Mesenchymal stem cell (in vitro differentiated cells and primary cell): ENCODE results near the gene TK1.
A peak's percentile ranks its signal among the peaks of the same experiment; 100 is the strongest.

Source experiments
- DNase-seq: peaks from one replicate; pipeline ENCODE4 v3.0.0-alpha.2; 2013
- H2AFZ ChIP-seq: one replicate; pipeline ENCODE4 v1.6.1; 2013; ENCODE audit warnings: low read depth, mild to moderate bottlenecking, control low read depth, inconsistent platforms, low read length, moderate library complexity
- H2AK5ac ChIP-seq: 2 replicates; pipeline ENCODE4 v1.6.1; 2013; ENCODE audit warnings: low read length, moderate library complexity, mild to moderate bottlenecking, inconsistent platforms; ENCODE audit not compliant: severe bottlenecking
- H2BK120ac ChIP-seq: one replicate; pipeline ENCODE4 v1.6.1; 2013; ENCODE audit warnings: low read depth, mild to moderate bottlenecking, inconsistent platforms, low read length, moderate library complexity
- H2BK12ac ChIP-seq, 2 experiments: one replicate each; pipeline ENCODE4 v1.6.1; 2013; ENCODE audit warnings: inconsistent platforms in 2 of 2, low read length in 2 of 2, mild to moderate bottlenecking in 2 of 2, moderate library complexity in 2 of 2, control low read depth in 1 of 2
- H2BK15ac ChIP-seq: one replicate; pipeline ENCODE4 v1.6.1; 2013; ENCODE audit warnings: mild to moderate bottlenecking, low read depth, inconsistent platforms; ENCODE audit not compliant: poor library complexity, severe bottlenecking
- H2BK5ac ChIP-seq: 2 replicates; pipeline ENCODE4 v1.6.1; 2013; ENCODE audit warnings: low read depth, mild to moderate bottlenecking, low read length, control low read depth, inconsistent platforms; ENCODE audit not compliant: poor library complexity, severe bottlenecking
- H3K14ac ChIP-seq, 2 experiments: one replicate each; pipeline ENCODE4 v1.6.1; 2013; ENCODE audit warnings: inconsistent platforms in 2 of 2, low read length in 2 of 2, control low read depth in 1 of 2, mild to moderate bottlenecking in 1 of 2, moderate library complexity in 1 of 2
- H3K18ac ChIP-seq, 2 experiments: one replicate each; pipeline ENCODE4 v1.6.1; 2013; ENCODE audit warnings: inconsistent platforms in 2 of 2, low read length in 2 of 2, control low read depth in 1 of 2, low read depth in 1 of 2, mild to moderate bottlenecking in 1 of 2
- H3K23ac ChIP-seq, 2 experiments: one replicate each; pipeline ENCODE4 v1.6.1; 2013; ENCODE audit warnings: inconsistent platforms in 2 of 2, low read length in 2 of 2, mild to moderate bottlenecking in 2 of 2, moderate library complexity in 2 of 2, control low read depth in 1 of 2
- H3K27ac ChIP-seq: 2 replicates; pipeline ENCODE4 v1.5.1; 2013; ENCODE audit warnings: mild to moderate bottlenecking, moderate library complexity, low read length, control low read depth, inconsistent platforms; ENCODE audit not compliant: poor library complexity, severe bottlenecking
- H3K27me3 ChIP-seq, 2 experiments: 2 replicates each; pipeline versions ENCODE4 v1.6.1 to v1.7.0; 2013; ENCODE audit warnings: low read length in 2 of 2, mild to moderate bottlenecking in 2 of 2, moderate library complexity in 2 of 2, control low read depth in 1 of 2, inconsistent platforms in 1 of 2; ENCODE audit not compliant: control insufficient read depth in 1 of 2, insufficient read depth in 1 of 2
- H3K36me3 ChIP-seq, 2 experiments: 2 replicates each; pipeline versions ENCODE4 v1.6.1 to v1.7.0; 2013; ENCODE audit warnings: low read length in 2 of 2, control low read depth in 1 of 2, inconsistent platforms in 1 of 2, low read depth in 1 of 2, mild to moderate bottlenecking in 1 of 2; ENCODE audit not compliant: insufficient read depth in 2 of 2, control insufficient read depth in 1 of 2
- H3K4ac ChIP-seq, 2 experiments: one replicate each; pipeline ENCODE4 v1.6.1; 2013; ENCODE audit warnings: inconsistent platforms in 2 of 2, low read length in 2 of 2, mild to moderate bottlenecking in 2 of 2, moderate library complexity in 2 of 2, control low read depth in 1 of 2, low read depth in 1 of 2
- H3K4me1 ChIP-seq: 2 replicates; pipeline ENCODE4 v1.6.1; 2013; ENCODE audit warnings: low read depth, low read length, control low read depth; ENCODE audit not compliant: control insufficient read depth, insufficient read depth
- H3K4me2 ChIP-seq: 2 replicates; pipeline ENCODE4 v1.6.1; 2013; ENCODE audit warnings: low read length, mild to moderate bottlenecking, inconsistent platforms; ENCODE audit not compliant: poor library complexity, severe bottlenecking
- H3K4me3 ChIP-seq, 2 experiments: 2 replicates each; pipeline versions ENCODE4 v1.5.1 to v1.7.0; 2013; ENCODE audit warnings: low read length in 2 of 2, mild to moderate bottlenecking in 2 of 2, control low read depth in 1 of 2, low read depth in 1 of 2; ENCODE audit not compliant: insufficient read depth in 1 of 2
- H3K79me1 ChIP-seq: replicated peaks from 2 replicates; pipeline ENCODE4 v1.6.1; 2013; ENCODE audit warnings: mild to moderate bottlenecking, control low read depth, low read length, inconsistent platforms; ENCODE audit not compliant: poor library complexity, severe bottlenecking
- H3K9ac ChIP-seq: 2 replicates; pipeline ENCODE4 v1.7.0; 2013; ENCODE audit warnings: mild to moderate bottlenecking, low read length, moderate library complexity
- H3K9me3 ChIP-seq: 2 replicates; pipeline ENCODE4 v1.7.0; 2013; ENCODE audit warnings: mild to moderate bottlenecking, low read length; ENCODE audit not compliant: control insufficient read depth
- H4K8ac ChIP-seq: one replicate; pipeline ENCODE4 v1.6.1; 2013; ENCODE audit warnings: inconsistent platforms, mild to moderate bottlenecking, low read length, moderate library complexity
- H4K91ac ChIP-seq: one replicate; pipeline ENCODE4 v1.6.1; 2013; ENCODE audit warnings: mild to moderate bottlenecking, low read length, inconsistent platforms
- WGBS: methylation state at CpG from one replicate; pipeline ENCODE4 v1.1.7; 2013; ENCODE audit warnings: mixed read lengths; 5-methylcytosine and 5-hydroxymethylcytosine counted together

TK1 gene

DNA sequence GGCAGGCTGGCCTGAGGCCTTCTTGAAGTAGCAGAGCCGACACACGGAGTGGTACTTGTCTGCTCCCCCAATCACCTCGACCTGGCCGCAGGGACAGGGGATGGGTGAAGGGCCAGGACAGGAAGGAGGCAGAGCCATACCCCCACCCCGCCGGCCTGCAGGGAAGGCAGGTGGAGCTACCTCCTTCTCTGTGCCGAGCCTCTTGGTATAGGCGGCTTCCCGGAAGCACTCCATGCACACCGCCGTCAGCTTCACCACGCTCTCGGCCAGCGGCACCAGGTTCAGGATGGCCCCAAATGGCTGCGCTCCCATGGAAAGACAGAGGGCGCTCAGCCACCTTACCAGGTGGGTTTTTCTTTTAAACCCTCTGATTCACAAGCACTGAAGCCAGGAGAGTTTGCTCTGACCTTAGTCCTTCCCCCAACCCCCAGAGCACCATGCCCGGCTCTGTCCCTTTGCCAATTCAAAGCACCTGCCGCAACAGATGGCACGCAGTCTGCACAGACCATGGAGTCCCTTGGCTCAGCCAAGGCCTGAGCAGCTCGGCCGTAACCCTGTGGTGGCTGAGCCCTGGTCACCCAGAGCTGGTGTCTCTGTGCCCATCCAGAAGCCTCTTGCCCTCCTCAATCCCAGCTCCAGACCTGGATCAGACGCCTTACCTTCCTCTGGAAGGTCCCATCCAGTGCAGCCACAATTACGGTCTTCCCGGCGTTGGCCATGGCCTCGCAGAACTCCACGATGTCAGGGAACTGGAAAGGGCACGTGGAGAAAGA is 11.8 kb downstream of the TK1 start:
- WGBS = 96% methylated on average over 28 of the region's 28 CpGs

DNA sequence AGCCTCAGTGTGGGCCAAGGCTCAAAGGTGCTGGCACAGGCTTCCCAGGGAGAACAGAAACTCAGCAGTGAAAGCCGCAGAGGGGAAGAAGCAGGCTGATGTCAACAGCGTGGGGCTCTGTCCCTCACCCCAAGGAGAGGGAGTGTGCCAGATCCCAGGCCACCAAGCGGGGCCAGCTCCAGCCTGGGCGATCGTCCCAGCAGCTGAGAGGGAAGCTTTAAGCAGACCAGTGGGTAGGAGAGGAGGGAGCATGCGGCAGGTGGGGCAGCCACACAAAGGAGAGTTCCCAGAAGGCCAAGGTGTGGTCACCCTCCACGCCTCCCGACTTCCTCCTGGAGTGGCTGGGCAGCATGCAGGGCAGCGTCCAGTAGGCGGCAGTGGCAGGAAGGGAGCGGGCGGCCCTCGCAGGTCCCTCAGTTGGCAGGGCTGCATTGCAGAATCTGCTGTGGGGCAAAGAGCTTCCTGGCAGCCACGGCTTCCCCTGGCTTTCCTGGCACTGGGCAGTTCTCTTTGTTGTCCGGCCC is 12.4 kb downstream of the TK1 start:
- H3K27me3 ChIP-seq = peaks cover 0 to 7% of the 10 kb centered on the region in 2 experiments
- H3K4me3 ChIP-seq = no peak overlapping the region
- no peak overlapping the region for H2AK5ac ChIP-seq
- H2BK15ac ChIP-seq = peak overlapping the region; percentile 3
- H4K91ac ChIP-seq = no peak overlapping the region
- H3K14ac ChIP-seq = no peak overlapping the region
- DNase-seq = no peak
- no peak overlapping the region for H4K8ac ChIP-seq
- no peak overlapping the region for H2BK120ac ChIP-seq
- H3K9ac ChIP-seq = no peak overlapping the region
- H3K36me3 ChIP-seq = peaks cover 0 to 50% of the 10 kb centered on the region in 2 experiments
- H3K4me2 ChIP-seq = no peak overlapping the region
- peak overlapping the region in 1 of 2 experiments; percentile 33 for H2BK12ac ChIP-seq
- H3K4me1 ChIP-seq = peaks cover 25% of the 10 kb centered on the region
- H3K27ac ChIP-seq = no peak overlapping the region
- no peak overlapping the region for H3K4ac ChIP-seq
- H2AFZ ChIP-seq = no peak overlapping the region
- 97% methylated on average over 15 of the region's 15 CpGs for WGBS
- H3K18ac ChIP-seq = peak overlapping the region in 1 of 2 experiments; percentile 2
- H3K23ac ChIP-seq = no peak overlapping the region
- peaks cover 7% of the 10 kb centered on the region for H3K79me1 ChIP-seq
- no peaks in the 10 kb centered on the region for H3K9me3 ChIP-seq
- no peak overlapping the region for H2BK5ac ChIP-seq

More for the DNA sequence above, 11.8 kb downstream of the TK1 start:
- Histone ChIP-seq H2BK12ac (no peak overlapping the region), H2BK15ac (no peak overlapping the region), H3K14ac (no peak overlapping the region), H4K8ac (no peak overlapping the region), H2AFZ (no peak overlapping the region), H3K36me3 (peaks cover 0 to 50% of the 10 kb centered on the region in 2 experiments), H2BK5ac (no peak overlapping the region), H3K79me1 (peaks cover 7% of the 10 kb centered on the region), H3K27ac (no peak overlapping the region), H2AK5ac (no peak overlapping the region), H3K4me1 (peaks cover 25% of the 10 kb centered on the region), H3K4me3 (no peak overlapping the region), H3K4me2 (no peak overlapping the region), H3K9ac (no peak overlapping the region), H3K4ac (no peak overlapping the region), H3K23ac (no peak overlapping the region), H2BK120ac (no peak overlapping the region), H3K18ac (peak overlapping the region in 1 of 2 experiments; percentile 2), H3K9me3 (no peaks in the 10 kb centered on the region), H4K91ac (peak overlapping the region; percentile 1), H3K27me3 (peaks cover 0 to under 1% of the 10 kb centered on the region in 2 experiments)
- no peak for DNase-seq

DNA sequence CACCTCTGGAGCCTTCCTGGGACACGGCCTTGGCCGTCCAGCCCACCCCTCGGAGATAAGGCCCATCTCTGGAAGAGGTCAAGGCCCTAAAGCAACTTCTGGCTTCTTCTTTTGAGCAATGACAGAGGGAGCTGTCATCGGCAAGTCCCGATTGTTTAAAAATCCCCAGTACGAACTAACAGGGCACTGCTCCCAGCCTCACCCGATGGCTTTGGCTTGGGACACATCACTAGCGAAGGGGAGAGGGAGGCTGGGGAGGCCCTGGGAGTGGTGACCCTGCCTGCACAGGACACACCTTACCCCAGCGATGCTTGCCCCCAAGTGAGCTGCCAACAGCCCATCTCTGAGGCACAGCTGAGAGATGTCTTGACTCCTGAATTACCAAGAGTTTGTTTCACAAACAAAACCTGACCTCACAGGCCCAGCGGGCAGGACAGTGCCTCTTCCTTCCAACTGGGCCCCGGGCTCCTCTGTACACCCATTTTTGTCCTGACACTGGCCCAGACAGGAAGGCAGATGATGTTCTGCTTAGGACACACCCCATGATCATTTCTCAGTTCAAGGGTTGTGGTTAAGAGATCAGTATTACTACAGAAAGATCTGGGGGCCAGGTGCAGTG is 13.6 kb downstream of the TK1 start:
- Histone ChIP-seq H3K4ac (peak overlapping the region in 1 of 2 experiments; percentile 35), H2AFZ (peak overlapping the region; percentile 19), H4K91ac (peak overlapping the region; percentile 58), H3K14ac (no peak overlapping the region), H3K18ac (peak overlapping the region in 1 of 2 experiments; percentile 43), H2BK15ac (no peak overlapping the region), H3K23ac (no peak overlapping the region), H3K9me3 (no peaks in the 10 kb centered on the region), H2BK5ac (no peak overlapping the region), H3K27me3 (peaks cover 0 to 13% of the 10 kb centered on the region in 2 experiments), H2BK12ac (peak overlapping the region in 1 of 2 experiments; percentile 30), H2BK120ac (no peak overlapping the region), H2AK5ac (no peak overlapping the region), H3K9ac (no peak overlapping the region), H3K79me1 (peaks cover 7% of the 10 kb centered on the region), H4K8ac (peak overlapping the region; percentile 7), H3K4me2 (no peak overlapping the region), H3K36me3 (peaks cover 0 to 50% of the 10 kb centered on the region in 2 experiments), H3K4me1 (peaks cover 25% of the 10 kb centered on the region), H3K4me3 (no peak overlapping the region), H3K27ac (no peak overlapping the region)
- 66% methylated on average over 10 of the region's 11 CpGs for WGBS
- DNase-seq = peak; percentile 21
